ENCODE results near the gene RAB12.
A peak's percentile ranks its signal among the peaks of the same experiment; 100 is the strongest.

The RAB12 gene

GRCh38 chr18:8625461-8626092 lies 16.3 kb downstream of the RAB12 start:
- H3K4me3 ChIP-seq (ENCODE audit: low read depth, low read length) = no peak overlapping the region
- ChIA-PET CTCF (interaction anchor here (0.6 to 0.8 kb wide), 4 partner anchors 12 to 362 kb away, joined by 3 to 4 read pairs (median 3); no protein-coding TSS in a partner anchor), POLR2A (interaction anchor here (0.5 to 2.0 kb wide), 3 partner anchors 9 to 1965 kb away, joined by 3 to 4 read pairs (median 3); no protein-coding TSS in a partner anchor)
- peaks cover 6% of the 10 kb centered on the region; the same call in 1 of the 2 replicates for H3K4me1 ChIP-seq (ENCODE audit: control insufficient read depth, insufficient read depth, low read length)
- H3K27ac ChIP-seq (ENCODE audit: extremely low read depth, low read depth, low read length) = no peak overlapping the region
- peaks cover 9 to 42% of the 10 kb centered on the region in 2 experiments; a peak in 2 of 3 replicates for H3K36me3 ChIP-seq (ENCODE audit: control insufficient read depth in 2 of 2, insufficient read depth in 1 of 2, low read length in 2 of 2)
- TF ChIP-seq ZNF707 (tag by site-specific recombination; IDR thresholded peaks at IDR 0.05) (no peak), AEBP2 (tag by site-specific recombination; IDR thresholded peaks at IDR 0.05; ENCODE audit: borderline replicate concordance) (no peak), HOXC10 (CRISPR knock-in tag; IDR thresholded peaks at IDR 0.05) (no peak), EGR2 (tag by site-specific recombination; IDR thresholded peaks at IDR 0.05; ENCODE audit: low read depth) (no peak), SALL2 (tag by site-specific recombination; IDR thresholded peaks at IDR 0.05; ENCODE audit: borderline replicate concordance) (no peak), ZNF398 (tag by site-specific recombination; IDR thresholded peaks at IDR 0.05) (no peak), ZNF114 (tag by site-specific recombination; IDR thresholded peaks at IDR 0.05) (no peak), ZNF449 (tag by site-specific recombination; IDR thresholded peaks at IDR 0.05) (no peak), ZNF792 (tag by site-specific recombination; IDR thresholded peaks at IDR 0.05) (no peak), ZBTB26 (tag by site-specific recombination; optimal IDR thresholded peaks at IDR 0.05) (no peak), ZNF776 (tag by site-specific recombination; IDR thresholded peaks at IDR 0.05; ENCODE audit: borderline replicate concordance) (no peak)
- no peaks in the 10 kb centered on the region for H3K9me3 ChIP-seq (ENCODE audit: control insufficient read depth, insufficient read depth, low read depth, low read length)

DNA sequence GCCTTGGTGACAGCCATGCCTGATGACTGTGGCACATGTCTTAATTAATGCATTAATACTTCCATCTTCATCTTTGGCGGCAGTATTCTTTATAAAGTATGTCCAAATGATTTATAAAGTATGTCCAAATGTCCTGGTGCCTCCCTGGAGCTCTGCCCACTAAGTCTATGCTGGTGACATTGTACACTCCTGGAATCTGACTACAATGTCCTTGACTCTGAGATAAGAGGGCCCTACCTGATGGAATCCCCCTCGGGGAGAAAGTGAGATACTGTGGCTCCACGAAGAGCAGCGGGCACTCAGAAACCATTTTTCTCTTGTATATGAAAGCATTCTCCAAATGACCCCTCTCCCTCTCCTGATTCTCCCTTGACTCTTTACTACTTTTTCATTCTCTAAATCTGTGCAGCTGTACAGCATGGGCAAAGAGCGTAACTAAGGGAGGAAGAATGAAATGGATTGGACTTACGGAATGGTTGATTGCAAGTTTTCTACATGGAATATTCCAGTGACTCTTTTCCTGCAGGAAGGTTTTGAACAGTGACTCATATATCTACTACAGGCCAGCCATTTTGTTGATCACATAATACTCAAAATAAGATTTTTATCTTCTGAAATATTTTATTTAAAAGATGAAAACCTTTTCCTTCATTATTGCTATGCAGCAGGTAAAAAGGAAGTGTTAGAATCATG lies 17.3 kb downstream of the RAB12 start:
- peaks cover 4% of the 10 kb centered on the region; the same call in 1 of the 2 replicates for H3K4me1 ChIP-seq (ENCODE audit: control insufficient read depth, insufficient read depth, low read length)
- ChIA-PET CTCF (interaction anchor here (0.7 to 1.1 kb wide), 2 partner anchors 16 to 140 kb away, joined by 3 read pairs; no protein-coding TSS in a partner anchor), POLR2A (no interaction called here)
- no peak overlapping the region for H3K4me3 ChIP-seq (ENCODE audit: low read depth, low read length)
- TF ChIP-seq ZBTB21 (tag by site-specific recombination; IDR thresholded peaks at IDR 0.05) = no peak
- TF ChIP-seq, protein P1, sequence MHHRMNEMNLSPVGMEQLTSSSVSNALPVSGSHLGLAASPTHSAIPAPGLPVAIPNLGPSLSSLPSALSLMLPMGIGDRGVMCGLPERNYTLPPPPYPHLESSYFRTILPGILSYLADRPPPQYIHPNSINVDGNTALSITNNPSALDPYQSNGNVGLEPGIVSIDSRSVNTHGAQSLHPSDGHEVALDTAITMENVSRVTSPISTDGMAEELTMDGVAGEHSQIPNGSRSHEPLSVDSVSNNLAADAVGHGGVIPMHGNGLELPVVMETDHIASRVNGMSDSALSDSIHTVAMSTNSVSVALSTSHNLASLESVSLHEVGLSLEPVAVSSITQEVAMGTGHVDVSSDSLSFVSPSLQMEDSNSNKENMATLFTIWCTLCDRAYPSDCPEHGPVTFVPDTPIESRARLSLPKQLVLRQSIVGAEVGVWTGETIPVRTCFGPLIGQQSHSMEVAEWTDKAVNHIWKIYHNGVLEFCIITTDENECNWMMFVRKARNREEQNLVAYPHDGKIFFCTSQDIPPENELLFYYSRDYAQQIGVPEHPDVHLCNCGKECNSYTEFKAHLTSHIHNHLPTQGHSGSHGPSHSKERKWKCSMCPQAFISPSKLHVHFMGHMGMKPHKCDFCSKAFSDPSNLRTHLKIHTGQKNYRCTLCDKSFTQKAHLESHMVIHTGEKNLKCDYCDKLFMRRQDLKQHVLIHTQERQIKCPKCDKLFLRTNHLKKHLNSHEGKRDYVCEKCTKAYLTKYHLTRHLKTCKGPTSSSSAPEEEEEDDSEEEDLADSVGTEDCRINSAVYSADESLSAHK (tag by site-specific recombination; IDR thresholded peaks at IDR 0.05) = 0 out of 2 replicates have a peak, but pooled peaks have one; percentile 41
- TF ChIP-seq, protein P2, sequence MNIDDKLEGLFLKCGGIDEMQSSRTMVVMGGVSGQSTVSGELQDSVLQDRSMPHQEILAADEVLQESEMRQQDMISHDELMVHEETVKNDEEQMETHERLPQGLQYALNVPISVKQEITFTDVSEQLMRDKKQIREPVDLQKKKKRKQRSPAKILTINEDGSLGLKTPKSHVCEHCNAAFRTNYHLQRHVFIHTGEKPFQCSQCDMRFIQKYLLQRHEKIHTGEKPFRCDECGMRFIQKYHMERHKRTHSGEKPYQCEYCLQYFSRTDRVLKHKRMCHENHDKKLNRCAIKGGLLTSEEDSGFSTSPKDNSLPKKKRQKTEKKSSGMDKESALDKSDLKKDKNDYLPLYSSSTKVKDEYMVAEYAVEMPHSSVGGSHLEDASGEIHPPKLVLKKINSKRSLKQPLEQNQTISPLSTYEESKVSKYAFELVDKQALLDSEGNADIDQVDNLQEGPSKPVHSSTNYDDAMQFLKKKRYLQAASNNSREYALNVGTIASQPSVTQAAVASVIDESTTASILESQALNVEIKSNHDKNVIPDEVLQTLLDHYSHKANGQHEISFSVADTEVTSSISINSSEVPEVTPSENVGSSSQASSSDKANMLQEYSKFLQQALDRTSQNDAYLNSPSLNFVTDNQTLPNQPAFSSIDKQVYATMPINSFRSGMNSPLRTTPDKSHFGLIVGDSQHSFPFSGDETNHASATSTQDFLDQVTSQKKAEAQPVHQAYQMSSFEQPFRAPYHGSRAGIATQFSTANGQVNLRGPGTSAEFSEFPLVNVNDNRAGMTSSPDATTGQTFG (tag by site-specific recombination; IDR thresholded peaks at IDR 0.05; ENCODE audit: borderline replicate concordance) = no peak
- H3K9me3 ChIP-seq (ENCODE audit: control insufficient read depth, insufficient read depth, low read depth, low read length) = no peaks in the 10 kb centered on the region
- no peak overlapping the region for H3K27ac ChIP-seq (ENCODE audit: extremely low read depth, low read depth, low read length)
- peaks cover 9 to 48% of the 10 kb centered on the region in 2 experiments for H3K36me3 ChIP-seq (ENCODE audit: control insufficient read depth in 2 of 2, insufficient read depth in 1 of 2, low read length in 2 of 2)
